ENCODE measurements around the gene CD99. TPM values are rescaled to one million over a fixed set of nuclear protein-coding genes. Genes with fewer than 3 reads are reported as not detected.
A peak's percentile ranks its signal among the peaks of the same experiment; 100 is the strongest.

Gene CD99
- total RNA-seq, 2 donors from 2014 or later: 234 to 282 TPM

GRCh38 chrX:2697741-2698299 lies 6.7 kb downstream of the CD99 start:
- peaks cover 4% of the 10 kb centered on the region for H3K36me3 ChIP-seq
- peaks cover 0 to 86% of the 10 kb centered on the region in 2 donors for H3K4me1 ChIP-seq
- H3K27me3 ChIP-seq: no peaks in the 10 kb centered on the region
- no peak for DNase-seq (ENCODE audit: low spot score)
- no peak overlapping the region for H3K4me3 ChIP-seq
- peak overlapping the region in 1 of 2 donors; percentile 8 for H3K27ac ChIP-seq
- TF ChIP-seq CTCF (IDR thresholded peaks at IDR 0.05): no peak
- no peaks in the 10 kb centered on the region for H3K9me3 ChIP-seq

- peaks cover 4% of the 10 kb centered on the region for H3K36me3 ChIP-seq
Measured at GRCh38 chrX:2698604-2699003, 7.5 kb downstream of the CD99 start.

GRCh38 chrX:2699959-2700358 lies 8.9 kb downstream of the CD99 start:
- H3K4me3 ChIP-seq: no peak overlapping the region
- H3K27ac ChIP-seq: no peak overlapping the region
- H3K4me1 ChIP-seq: peaks cover 0 to 89% of the 10 kb centered on the region in 2 donors
- no peaks in the 10 kb centered on the region for H3K9me3 ChIP-seq
- DNase-seq (ENCODE audit: low spot score): no peak
- TF ChIP-seq CTCF (IDR thresholded peaks at IDR 0.05): no peak
- H3K36me3 ChIP-seq: peaks cover 4% of the 10 kb centered on the region
- H3K27me3 ChIP-seq: no peaks in the 10 kb centered on the region

More at GRCh38 chrX:2698604-2699003, 7.5 kb downstream of the CD99 start:
- peaks cover 0 to 86% of the 10 kb centered on the region in 2 donors for H3K4me1 ChIP-seq
- no peak for DNase-seq (ENCODE audit: low spot score)
- H3K9me3 ChIP-seq: no peaks in the 10 kb centered on the region
- H3K27me3 ChIP-seq: no peaks in the 10 kb centered on the region
- H3K27ac ChIP-seq: no peak overlapping the region
- H3K4me3 ChIP-seq: no peak overlapping the region
- no peak for TF ChIP-seq CTCF (IDR thresholded peaks at IDR 0.05)

GRCh38 chrX:2700405-2701320 lies 9.6 kb downstream of the CD99 start:
- no peak for TF ChIP-seq CTCF (IDR thresholded peaks at IDR 0.05)
- peaks cover 0 to 89% of the 10 kb centered on the region in 2 donors for H3K4me1 ChIP-seq
- DNase-seq (ENCODE audit: low spot score): no peak

GRCh38 chrX:2701600-2701999 lies 10.5 kb downstream of the CD99 start:
- H3K27me3 ChIP-seq: no peaks in the 10 kb centered on the region
- peak overlapping the region; percentile 67 to 76 for H3K27ac ChIP-seq
- H3K4me1 ChIP-seq: peaks cover 0 to 89% of the 10 kb centered on the region in 2 donors
- no peaks in the 10 kb centered on the region for H3K9me3 ChIP-seq
- DNase-seq (ENCODE audit: low spot score): no peak
- H3K4me3 ChIP-seq: no peak overlapping the region
- no peak for TF ChIP-seq CTCF (IDR thresholded peaks at IDR 0.05)
- peaks cover 4% of the 10 kb centered on the region for H3K36me3 ChIP-seq

More at GRCh38 chrX:2700405-2701320, 9.6 kb downstream of the CD99 start:
- peaks cover 4% of the 10 kb centered on the region for H3K36me3 ChIP-seq
- H3K27me3 ChIP-seq: no peaks in the 10 kb centered on the region
- H3K27ac ChIP-seq: peak overlapping the region; percentile 67 to 76
- no peaks in the 10 kb centered on the region for H3K9me3 ChIP-seq
- peak overlapping the region in 1 of 2 donors; percentile 7 for H3K4me3 ChIP-seq
